GM19099 (cell line): ENCODE data around the gene HSPA12B.
A peak's percentile ranks its signal among the peaks of the same experiment; 100 is the strongest.

Experiments
- POLR2A ChIP-seq: IDR thresholded peaks from 3 replicates; pipeline ENCODE4 v1.6.1; 2011; ENCODE audit warnings: low read depth; ENCODE audit not compliant: insufficient read length; ENCODE audit errors: extremely low read depth

HSPA12B gene

GRCh38 chr20:3759884-3760283 is 27.4 kb downstream of the HSPA12B start:
- no peak for TF ChIP-seq POLR2A

GRCh38 chr20:3760655-3761348 is 28.3 kb downstream of the HSPA12B start:
- TF ChIP-seq POLR2A: no peak

- TF ChIP-seq POLR2A: no peak
These were observed 31.5 kb downstream of the HSPA12B start for GRCh38 chr20:3763671-3764601.

GRCh38 chr20:3764659-3765058 is 32.2 kb downstream of the HSPA12B start:
- no peak for TF ChIP-seq POLR2A

GRCh38 chr20:3765171-3765882 is 32.8 kb downstream of the HSPA12B start:
- TF ChIP-seq POLR2A: no peak

GRCh38 chr20:3766422-3767109 is 34.1 kb downstream of the HSPA12B start:
- TF ChIP-seq POLR2A: no peak

GRCh38 chr20:3767110-3767426 is 34.6 kb downstream of the HSPA12B start:
- TF ChIP-seq POLR2A: no peak

- TF ChIP-seq POLR2A: peak; percentile 70
These were observed 35.2 kb downstream of the HSPA12B start, which contains the start of gene ADISSP for GRCh38 chr20:3767427-3768341. TSS of gene ADISSP (minus strand) at chr20:3767753. CDS start at chr20:3760100, 7,653 bp downstream.

GRCh38 chr20:3768342-3769130 is 36.1 kb downstream of the HSPA12B start:
- no peak for TF ChIP-seq POLR2A

- no peak for TF ChIP-seq POLR2A
These were observed 39.1 kb downstream of the HSPA12B start for GRCh38 chr20:3771552-3772058.

- no peak for TF ChIP-seq POLR2A
These were observed 43.1 kb downstream of the HSPA12B start for GRCh38 chr20:3775457-3776108.

- TF ChIP-seq POLR2A: no peak
These were observed 44.9 kb downstream of the HSPA12B start for GRCh38 chr20:3777381-3777715.

- TF ChIP-seq POLR2A: no peak
These were observed 45.5 kb downstream of the HSPA12B start for GRCh38 chr20:3777716-3778629.
